Measurements from ENCODE around the gene WNT7B.

The WNT7B gene

DNA sequence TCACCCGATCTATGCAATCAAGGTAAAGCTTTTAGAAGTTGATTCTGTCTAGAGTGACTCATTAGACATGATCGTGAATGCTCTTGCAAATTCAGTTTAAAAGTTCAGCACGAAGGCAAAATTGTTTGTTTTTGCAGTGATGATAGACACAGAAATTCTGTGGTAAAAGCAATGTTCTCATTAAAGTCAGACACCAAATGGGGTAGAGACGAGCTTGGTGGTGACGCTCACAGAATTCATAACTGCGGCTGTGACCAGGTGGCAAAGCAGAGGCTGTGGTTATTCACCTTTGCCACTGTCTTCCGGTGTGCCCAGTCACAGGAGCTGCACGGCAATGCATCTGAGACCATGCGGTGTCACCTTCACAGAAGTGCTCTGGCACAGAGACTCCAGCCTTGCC is 83.4 kb downstream of the WNT7B start:
- in situ Hi-C loops (cut with MboI; ENCODE audit: low sequenced_read_pairs), result no loop called here

DNA sequence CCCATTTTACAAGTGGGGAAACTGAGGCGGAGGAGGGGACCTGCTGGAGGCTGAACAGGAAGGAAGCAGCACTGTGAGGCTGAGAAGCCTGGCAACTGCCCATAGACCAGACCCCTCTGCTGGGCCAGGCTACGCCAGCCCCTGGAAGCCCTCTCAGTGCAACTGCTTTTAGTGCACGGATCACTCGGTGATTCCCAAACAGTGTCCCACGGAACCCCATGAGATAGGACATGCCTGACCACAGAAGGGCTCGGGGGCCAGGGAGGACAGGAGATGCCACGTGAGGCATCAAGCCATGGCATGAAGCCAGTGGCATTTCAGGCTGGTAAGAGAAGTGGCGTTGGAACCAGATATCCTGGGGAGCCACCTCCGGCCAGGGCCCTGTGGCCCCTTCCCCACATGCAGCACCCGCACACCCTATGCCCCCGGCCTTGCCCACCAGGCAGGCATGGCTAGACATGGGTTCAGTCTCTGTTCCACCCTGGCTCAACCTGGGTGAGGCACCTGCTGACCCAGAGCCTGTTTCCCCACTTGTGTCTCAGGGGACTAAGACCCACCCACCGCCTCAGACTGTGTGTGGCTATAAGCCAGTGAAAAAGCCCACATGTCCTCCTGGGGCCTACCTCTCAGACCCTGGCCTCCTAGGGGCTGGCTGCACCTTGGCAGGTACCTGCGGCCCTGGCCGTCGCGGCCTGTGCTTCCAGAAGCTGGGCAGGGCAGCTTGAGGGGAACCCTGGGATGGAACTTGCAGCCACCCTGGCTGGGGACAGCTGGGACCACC is 84.1 kb downstream of the WNT7B start:
- in situ Hi-C loops (cut with MboI; ENCODE audit: low sequenced_read_pairs), result no loop called here

DNA sequence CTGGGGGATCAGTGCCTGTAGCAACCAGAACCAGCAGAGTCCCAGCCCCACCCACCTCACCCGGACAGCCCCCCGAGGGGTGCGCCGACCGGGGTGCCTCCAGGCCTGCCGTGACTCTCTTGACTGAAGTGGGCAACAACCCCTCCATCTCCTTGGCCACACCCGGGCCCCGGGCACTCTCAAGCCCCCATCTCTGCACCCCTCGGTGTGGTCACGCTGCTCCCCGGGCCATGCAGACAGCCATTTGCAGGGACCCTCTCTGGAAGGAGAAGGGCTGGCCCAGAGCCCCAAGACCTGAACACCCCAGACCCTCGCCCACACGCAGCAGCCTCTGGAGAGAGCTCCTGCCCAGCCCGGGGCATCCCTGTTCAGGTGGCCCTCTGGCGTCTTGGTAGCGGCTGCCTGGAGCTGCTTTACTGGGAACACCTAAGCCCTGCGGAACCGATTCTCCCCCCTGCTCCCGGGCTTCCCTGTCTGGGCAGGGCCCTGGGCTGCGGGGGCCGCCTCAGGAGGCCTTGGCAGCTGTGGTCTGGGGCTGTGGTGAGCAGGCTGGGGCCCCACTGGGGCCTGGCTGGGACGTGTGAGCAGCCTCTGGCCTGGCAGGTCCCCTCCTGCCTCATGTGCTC is 84.9 kb downstream of the WNT7B start:
- in situ Hi-C loops (cut with MboI; ENCODE audit: low sequenced_read_pairs), result no loop called here

DNA sequence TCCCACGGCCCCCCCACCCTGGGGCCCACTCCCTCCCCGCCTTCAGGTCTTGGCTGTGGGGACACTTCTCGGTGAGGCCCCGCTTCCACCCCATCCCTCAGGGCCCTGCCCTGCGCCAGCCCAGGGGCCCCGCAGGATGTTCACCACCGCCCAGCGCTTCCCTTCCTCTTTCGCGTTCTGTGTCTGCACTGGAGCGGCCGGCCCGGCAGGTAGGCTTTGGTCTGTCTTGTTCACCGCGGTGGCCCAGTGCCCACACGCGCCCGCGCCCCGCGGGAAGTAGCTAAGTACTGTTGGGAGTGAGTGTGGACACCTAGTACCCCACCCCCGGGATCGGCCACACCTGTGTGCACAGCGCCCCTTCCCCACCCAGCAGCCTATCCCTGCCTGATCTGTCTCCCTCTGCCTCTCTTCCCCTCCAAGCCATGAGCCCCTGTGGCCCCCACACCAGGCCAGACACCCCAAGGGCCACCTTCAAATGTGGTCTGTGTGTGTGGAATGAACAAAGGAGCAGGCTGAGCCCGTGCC is 85.4 kb downstream of the WNT7B start:
- in situ Hi-C loops (cut with MboI; ENCODE audit: low sequenced_read_pairs), result no loop called here

DNA sequence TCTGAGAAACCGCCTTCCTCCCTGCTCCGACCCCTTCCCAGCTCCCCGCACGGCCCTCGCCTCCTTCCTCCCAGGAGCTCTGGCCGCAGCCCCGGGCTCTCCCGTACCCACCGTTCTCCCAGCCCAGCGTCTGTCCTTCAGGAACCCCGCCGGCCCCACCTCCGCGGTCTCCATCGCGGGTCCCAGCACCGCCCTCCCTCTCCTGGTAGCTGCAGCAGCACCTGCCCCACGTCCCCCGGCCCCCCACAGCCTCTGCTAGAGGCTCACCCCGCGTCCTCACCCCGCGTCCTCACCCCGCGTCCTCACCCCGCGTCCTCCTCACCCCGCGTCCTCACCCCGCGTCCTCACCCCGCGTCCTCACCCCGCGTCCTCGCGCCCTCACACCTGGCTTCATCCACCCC is 85.9 kb downstream of the WNT7B start:
- in situ Hi-C loops (cut with MboI; ENCODE audit: low sequenced_read_pairs), result no loop called here

DNA sequence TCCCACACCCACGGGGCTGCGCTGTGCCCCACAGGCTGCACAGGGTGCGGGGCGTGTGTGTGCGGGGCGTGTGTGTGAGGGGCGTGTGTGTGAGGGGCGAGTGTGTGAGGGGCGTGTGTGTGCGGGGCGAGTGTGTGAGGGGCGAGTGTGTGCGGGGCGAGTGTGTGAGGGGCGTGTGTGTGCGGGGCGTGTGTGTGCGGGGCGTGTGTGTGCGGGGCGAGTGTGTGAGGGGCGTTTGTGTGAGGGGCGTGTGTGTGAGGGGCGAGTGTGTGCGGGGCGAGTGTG is 86.7 kb downstream of the WNT7B start:
- in situ Hi-C loops (cut with MboI; ENCODE audit: low sequenced_read_pairs), result no loop called here

DNA sequence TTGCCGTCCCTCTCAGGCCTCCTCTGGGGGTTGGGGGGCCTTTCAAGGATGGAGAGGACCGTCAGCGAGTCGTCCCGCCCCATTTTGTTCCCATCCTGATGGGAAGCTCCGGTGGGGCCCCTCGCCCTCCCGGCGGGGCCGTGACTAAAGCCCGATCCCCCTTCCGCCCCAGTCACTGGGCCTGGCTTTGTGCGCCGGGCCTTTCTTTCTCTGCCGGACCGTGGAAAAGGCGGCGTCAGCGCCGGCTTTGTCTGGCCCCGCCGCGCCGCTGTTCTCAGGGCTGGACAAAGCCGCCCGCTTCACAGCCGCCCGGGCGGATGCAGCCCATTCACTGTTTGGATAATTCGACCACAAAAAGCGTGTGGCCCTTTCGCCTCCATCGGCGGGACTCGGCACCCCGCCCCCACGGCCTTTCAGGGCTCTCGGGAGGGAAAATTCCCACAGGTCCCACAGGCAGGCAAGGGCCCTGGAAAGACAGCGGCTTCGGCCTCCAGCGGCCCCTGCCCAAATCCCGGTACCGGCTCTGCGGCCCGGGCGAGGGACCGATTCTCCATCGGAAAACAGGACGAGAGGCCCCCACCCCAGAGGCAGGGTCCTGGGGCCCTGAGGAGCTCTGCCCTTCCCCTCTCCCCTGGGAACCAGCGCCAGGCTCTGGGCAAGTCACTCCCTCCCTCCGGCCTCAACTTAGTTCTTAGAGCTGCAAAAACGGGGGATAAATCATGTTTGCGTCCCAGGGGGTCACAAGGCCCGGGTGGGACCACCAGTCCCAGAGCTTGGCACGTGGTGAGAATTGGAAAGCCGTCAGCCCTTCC is 87.2 kb downstream of the WNT7B start:
- in situ Hi-C loops (cut with MboI; ENCODE audit: low sequenced_read_pairs), result no loop called here

DNA sequence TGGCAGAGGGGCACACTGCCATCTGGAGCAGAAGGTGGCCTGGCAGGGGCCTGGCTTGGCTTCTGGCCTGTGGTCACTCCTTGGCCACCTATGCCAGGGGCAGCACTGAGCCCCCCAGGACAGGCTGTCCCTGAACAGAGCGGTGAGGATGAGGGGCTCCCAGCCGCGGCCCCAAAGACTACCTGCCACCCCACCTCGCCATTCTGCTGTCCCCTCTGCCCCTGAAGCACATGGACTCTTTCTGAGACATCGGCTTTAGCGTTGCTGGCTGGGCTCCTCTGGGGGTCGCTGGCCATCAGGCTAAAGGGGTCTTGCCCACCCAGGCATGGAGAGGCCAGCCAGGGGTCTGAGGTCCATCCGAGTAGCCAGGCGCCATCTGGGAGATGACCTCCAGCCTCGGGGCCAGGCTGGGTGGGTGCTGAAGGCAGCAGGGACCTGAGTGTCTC is 87.8 kb downstream of the WNT7B start:
- in situ Hi-C loops (cut with MboI; ENCODE audit: low sequenced_read_pairs), result no loop called here

DNA sequence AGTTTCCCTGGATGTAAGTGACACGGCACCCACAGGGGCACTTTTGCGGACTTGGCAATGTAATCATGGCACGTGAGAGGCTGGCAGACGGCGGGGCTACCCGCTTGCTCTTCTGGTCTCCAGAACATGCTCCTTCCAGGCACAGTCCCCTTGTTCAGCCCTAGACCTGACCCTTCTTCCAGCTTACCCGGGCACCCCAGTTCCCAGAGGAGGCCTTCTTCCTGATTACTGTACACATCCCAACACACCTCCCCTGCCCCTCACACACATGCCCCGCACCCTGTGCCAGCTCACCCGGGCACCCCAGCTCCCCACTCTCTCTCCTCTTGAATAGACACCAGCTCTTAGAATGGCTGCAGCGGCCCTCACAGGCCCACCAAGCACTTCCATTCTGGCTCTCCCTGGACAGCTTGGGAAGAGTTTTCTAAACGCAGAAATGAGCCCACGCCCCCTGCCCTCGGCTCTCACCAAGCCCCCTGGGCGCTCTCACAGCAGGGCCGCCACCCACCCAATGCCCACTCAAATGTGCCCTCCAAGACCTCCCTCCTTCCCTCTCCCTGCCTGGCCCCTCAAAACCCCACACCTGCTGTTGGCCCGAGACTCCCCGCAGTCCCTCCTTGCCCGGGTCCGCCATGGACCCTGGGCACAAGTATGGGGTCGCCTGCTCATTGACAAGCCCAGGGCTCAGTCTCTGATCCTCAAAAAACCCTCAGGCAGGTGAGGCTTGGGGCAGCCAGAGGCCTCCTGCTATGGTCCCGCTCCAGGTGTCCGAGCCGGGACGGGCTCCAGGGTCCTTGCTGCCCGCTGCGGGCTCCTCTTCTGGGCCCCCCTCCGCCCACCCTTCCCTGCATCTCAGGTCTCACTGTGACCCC is 88.5 kb downstream of the WNT7B start:
- in situ Hi-C loops (cut with MboI; ENCODE audit: low sequenced_read_pairs), result no loop called here

DNA sequence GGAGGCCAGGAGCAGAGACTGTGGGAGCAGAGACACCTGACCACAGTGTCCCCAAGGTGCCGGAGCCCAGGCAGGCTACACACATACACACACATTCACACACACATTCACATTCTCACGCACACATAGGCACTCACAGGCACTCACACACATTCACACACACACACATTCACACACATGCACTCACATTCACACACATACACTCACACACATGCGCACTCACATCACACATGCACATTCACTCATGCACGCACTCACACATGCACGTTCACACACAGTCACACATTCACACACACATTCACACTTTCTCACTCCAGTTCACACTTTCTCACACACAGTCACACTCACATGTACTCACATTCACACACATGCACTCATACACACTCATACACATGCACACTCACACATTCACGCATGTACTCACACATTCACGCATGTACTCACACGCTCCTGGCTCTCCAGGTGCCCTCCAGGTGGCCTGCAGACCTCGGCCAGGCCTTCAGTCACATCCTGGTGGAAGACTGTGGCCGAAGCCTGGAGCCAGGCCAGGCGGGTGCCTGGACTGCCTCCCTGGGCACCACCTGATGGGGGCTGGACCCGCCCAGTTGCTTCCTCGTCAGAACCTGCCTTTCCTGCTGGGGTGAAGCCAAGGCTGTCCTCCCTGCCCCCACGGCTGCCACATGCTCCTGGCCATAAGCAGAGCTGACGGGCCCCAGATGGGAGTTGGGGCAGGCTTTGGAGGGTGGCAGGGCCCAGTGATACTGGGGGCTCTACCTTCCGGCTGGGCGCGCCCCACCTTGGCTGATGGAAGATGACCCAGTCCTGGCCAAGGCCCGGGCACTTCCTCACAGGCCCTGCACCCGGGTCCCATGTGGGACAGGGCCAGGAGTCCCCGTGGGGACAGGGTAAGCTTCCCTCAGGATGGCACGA is 89.5 kb downstream of the WNT7B start:
- in situ Hi-C loops (cut with MboI; ENCODE audit: low sequenced_read_pairs), result no loop called here

DNA sequence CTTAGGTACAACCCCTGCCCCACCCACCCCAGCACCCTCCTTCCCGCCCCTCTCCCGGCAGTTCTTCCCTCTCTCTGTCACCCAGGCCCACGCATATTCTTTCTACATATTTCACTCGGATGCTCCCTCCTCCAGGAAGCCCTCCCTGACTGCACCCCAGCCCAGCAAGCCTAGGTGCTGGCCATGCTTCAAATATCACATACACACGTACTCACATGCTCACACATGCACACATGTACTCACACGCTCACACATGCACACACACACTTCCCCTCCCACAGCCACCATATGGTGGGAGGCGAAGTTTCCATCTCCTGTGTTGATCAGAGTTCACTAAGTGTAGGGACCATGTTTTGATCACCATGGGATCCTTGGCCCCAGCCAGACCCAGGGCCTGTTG is 90.4 kb downstream of the WNT7B start:
- in situ Hi-C loops (cut with MboI; ENCODE audit: low sequenced_read_pairs), result no loop called here

DNA sequence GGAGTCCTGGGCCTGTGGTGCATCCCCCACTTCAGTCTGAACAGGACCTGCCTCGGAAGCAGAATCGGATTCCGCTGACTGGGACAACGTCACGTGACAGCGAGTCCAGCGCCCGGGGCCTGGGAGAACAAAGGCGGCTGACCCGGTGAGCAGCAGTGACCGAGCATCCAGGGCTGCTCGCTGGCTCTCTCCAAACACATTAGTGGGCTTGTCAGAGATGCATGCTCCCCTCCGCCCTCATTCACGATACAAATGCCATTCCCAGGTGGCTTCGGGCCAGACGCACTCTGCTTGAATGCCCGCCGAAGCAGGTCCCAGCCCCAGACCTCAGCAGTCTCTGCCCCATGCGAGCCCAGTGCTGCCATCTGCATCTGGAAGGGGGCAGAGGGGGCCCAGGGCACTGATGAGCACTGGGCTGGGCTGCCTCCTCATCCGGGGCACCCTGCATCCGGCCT is 91.0 kb downstream of the WNT7B start:
- in situ Hi-C loops (cut with MboI; ENCODE audit: low sequenced_read_pairs), result no loop called here

DNA sequence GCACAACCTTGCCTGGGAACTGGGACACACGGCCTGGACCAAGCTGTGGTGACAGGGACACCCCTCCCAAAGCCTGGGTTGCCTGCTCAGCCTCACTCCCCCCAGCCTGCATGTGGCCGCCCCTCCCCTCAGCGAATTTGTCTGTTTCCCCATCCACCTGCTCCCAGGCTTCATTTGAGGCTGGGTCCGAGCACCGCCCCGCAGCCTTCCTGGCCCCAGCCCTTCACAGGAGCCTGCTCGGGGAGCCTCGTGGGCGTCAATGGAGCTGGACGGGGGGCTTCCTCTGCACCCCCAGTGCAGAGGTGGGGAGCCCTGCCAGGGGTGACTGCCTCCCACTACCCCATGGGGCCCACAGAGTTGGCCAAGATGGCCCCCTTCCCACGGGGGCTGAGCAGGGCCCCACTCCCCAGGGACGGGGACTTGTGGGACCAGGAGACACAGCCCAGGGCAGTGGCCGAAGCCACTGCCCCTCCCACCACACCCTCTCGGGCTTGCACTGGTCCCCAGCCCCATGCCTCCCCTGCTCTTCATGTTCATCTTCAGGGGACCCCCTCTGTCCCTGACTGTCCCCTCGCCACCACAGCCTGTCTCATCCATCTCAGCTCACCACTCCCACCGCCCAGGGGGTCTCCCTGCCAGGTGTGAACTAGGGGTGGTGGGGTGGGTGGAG is 91.7 kb downstream of the WNT7B start:
- in situ Hi-C loops (cut with MboI; ENCODE audit: low sequenced_read_pairs), result no loop called here

DNA sequence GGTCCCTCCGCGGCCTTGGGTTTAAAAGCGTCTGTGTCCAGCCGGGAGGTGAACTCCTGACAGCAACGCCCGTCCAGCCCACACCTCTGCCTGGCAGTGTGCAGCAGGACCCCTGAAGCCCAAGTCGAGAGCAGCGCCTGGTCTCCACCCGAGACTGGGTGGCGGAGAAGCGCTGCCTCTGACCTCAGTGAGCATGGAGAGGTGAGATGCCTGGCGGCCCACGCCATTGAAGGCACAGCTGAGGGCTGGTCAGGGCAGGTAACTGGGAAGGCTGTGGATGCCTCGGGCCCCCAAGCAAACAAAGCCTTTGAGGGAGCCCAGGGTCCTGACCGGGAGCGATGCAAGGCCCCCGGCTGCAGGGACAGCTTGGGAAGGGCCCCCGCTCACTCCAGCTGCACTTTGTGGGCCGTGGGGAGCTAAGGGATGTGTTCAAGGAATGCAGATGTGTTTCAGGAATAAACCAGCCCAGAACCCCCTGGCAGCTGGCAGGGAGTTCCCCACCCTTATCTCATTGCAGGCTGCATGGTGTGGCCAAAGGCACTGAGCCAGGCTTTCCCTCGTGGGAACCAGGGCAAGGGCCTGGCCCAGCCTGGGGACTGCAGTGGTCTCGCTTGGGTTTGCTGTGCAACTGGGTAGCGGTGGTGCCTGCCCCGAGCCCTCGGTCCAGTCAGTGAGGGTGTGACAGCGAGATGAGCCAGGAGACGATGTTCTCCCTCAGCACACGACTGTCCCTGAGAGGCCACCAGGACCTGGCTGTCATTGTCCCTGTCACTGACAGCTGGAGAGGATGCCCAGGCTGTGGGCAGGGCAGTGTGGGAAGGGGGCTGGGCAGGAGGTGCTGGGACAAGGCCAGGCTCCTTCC is 92.5 kb downstream of the WNT7B start:
- in situ Hi-C loops (cut with MboI; ENCODE audit: low sequenced_read_pairs), result no loop called here

DNA sequence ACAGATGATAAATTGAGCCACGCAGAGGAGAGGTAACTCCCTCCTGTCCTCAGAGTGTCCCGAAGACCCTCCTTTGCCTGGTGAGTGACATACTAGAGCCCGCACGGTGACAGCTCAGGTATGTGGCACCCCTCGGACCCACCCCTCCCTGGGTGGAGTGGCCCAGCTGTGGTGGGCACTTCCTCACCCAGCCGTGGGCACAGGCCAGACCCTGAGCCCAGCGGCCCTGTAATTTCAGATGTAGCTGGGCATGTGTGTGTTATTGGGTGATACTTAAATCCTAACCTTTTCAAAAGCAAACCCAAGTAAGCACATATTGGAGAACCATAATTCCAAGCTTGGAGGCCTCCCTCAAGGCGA is 93.2 kb downstream of the WNT7B start:
- in situ Hi-C loops (cut with MboI; ENCODE audit: low sequenced_read_pairs), result no loop called here

DNA sequence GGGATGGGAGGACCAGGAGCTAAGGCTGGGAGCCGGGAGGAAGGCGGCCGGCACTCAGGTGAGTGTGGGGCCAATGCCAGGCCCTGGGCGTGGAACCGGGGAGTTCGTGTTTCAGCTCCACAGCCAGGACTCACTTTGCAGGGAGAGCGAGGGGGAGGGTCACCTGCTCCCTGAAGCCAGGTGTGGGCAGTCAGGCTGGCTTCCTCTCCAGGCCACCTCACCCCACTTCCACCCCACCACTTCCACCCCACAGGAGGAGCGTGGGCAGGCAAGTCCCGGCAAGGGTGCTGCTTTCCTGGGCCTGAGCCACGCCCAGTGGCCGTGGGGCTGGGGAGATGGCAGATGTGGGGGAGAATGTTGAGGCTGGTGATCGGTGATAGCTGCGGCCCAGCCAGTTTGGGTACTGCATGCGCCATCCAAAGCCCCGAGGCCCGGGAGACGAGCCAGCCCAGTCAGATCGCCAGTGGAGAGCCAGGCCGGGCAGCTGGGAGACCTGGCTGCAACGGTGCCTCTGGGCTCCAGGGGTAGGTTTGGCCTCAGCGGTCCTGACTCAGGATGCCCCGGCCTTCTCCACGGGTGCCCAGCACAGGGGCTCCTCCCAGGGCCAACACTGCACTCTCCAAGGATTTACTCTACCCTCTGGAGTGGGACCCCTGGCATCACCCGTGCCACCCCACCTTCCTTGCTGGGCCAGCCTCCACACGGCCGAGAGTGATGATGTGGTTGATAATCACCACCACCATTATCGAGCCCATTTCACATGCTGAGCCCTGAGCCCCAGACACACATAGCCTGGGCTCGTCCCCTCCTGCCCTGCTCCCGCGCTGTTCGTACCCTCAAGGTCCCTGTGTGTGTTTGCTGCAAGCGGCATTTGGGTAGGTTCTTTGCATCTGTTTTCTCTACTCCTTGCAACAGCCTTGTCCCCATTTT is 93.8 kb downstream of the WNT7B start:
- in situ Hi-C loops (cut with MboI; ENCODE audit: low sequenced_read_pairs), result no loop called here

DNA sequence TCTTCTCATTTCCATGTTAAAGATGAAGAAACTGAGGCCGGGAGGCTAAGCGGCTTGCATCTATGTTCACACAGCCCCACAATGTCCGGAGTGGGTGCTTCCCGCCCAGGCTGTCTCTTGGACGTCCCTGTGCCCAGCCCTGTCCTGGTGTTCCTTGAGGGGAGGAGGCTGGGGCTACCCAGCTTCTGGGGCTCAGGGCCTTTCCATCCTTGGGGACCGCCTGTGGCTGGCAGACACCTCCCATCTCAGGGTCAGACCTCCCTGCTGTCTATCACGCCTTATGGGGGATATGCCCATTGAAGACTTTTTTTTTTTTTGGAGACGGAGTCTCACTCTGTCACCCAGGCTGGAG is 95.5 kb downstream of the WNT7B start:
- in situ Hi-C loops (cut with MboI; ENCODE audit: low sequenced_read_pairs), result no loop called here
